ENCODE results near the gene SLC24A5.

The SLC24A5 gene

DNA sequence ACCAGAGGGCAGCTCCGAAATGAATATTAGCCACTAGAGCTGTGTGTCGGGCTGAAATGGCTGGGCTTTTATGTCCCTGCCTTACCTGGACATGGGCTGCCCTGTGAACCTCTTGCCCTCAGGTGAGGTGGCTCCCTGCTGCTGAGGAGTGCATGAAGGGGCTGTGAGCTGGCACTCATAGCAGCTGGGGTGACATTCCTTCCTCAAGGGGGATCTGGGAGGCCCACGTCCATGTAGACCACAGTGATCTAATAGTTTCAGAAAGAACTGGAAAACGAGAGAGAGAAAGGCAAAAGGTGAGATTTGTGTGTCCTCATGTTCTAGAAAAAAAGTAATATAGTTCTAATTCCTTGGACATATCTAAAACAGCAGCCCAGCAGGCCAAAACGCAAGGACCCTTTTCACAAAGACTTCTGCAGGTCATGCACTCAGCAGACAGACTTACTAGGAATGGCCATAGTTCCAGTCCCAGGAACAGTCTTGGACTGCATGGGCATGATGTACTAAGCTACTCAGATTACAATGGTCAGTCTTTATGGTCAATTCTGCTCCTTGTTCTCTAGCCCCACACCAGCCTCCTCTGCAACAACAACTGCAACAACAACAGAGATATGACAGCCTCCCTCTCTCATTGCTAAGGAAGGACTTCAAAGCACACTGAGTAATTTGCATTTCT is 10.8 kb upstream of the SLC24A5 start:
- DNase-seq: no peak

GRCh38 chr15:48112242-48112641 is 8.5 kb upstream of the SLC24A5 start:
- DNase-seq: peak in 3 of 58 donors; percentile 1 to 7 (median 2)

DNA sequence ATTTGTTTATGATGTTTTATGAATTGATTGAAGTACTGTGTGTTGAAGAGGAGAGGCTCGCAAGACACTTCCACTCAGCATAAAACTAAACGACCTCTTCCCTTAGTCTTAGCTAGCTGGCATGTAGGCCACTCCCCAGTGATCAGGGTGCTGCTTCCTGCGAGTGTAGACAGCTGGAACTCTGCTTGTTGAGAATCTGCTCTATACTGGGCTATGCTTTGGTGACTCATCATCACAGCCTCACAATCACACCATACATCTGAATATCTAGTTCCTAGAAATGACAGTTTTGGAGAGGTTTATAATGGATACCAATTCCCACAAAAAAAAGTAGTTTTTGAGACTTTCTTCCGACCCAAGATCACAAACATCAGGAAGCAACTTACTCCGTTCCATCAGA is 1.5 kb upstream of the SLC24A5 start:
- no peak for DNase-seq

- no peak for DNase-seq
Observed at GRCh38 chr15:48121849-48122248, 1.1 kb downstream of the SLC24A5 start.

DNA sequence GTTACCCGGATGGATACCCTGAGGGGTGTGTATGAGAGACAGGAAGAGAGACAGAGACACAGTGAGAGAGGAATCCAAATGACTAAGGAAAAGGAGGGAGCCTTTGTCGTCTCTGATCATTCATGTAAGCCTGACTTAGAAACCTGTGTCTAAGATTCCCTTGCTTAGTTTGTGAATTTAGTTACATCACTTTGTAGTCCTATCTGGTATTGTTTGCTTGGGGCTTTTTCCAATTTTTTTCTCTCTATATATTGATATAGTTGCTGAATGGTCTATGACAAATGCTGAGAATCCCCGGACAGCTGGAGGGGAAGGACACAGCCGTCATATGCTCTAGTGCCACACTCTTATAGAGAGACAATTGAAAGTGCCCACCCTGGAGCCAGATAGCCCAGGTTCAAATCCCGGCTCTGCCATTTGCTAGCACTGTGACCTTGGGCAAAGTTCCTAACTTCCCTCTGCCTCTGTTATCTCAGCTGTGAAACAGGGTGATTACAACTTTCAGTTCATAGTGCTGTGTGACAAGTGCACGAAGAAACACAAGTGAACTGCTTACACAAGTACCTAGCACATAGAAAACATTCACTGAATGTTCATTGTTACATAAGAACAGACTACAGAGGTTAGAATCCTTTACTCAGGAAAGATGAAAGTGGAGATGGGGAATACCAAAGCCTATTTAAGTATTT is 6.0 kb downstream of the SLC24A5 start:
- no peak for DNase-seq

DNA sequence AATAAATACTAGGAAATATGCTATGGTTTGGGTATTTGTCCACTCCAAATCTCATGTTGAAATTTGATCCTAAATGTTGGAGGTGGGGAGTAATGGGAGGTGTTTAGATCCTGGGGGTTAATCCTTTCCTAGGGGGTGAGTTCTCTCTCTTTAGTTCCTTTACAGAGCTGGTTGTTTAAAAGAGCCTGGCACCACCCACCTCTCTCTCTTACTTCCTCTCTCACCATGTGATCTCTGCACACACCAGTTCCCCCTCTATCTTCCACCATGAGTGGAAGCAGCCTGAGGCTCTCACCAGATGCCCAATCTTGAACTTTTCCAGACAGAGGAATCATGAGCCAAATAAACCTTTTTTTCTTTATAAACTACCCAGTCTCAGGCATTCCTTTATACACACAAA is 10.5 kb downstream of the SLC24A5 start:
- no peak for DNase-seq

- no peak for DNase-seq
Observed at GRCh38 chr15:48132874-48133273, 12.1 kb downstream of the SLC24A5 start.

DNA sequence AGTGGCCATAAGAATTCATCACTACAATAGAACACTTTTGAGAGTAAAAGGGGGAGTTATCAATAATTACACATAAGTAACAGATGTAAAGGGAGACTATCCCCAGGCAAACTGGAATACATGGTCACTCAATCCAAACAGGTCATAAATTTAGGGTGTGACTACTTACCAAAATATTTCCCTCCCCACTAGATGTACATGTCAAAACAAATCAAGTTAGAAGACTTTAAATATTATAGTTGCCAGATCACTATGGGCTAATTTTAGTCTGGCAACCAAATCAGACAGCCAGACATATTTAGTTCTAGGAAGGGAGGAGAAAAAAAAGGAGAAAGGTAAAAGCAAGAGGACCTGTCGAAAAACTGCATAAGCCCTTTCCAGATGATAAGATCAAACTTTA is 23.1 kb downstream of the SLC24A5 start:
- DNase-seq: no peak

DNA sequence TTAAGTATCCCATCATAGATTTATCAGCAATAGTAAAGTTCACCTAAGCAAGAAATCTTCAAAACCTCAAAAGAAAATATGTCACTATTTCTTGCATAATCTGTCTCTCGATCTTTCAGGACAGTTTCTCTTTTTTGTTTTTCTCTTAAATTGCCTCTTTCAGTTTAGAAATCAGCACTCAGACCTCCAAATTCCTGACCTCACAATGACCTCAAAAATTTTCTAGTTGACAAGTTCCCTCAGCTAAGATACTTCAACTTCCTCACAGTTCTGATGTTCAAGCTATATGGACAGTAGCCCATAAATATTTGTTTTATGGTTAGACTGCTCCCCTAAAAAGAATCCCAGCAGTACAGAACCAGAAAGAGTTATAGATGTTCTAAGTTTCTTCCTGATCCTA is 24.1 kb downstream of the SLC24A5 start:
- no peak for DNase-seq

- DNase-seq: no peak
Observed at GRCh38 chr15:48145923-48146322, 25.1 kb downstream of the SLC24A5 start.

DNA sequence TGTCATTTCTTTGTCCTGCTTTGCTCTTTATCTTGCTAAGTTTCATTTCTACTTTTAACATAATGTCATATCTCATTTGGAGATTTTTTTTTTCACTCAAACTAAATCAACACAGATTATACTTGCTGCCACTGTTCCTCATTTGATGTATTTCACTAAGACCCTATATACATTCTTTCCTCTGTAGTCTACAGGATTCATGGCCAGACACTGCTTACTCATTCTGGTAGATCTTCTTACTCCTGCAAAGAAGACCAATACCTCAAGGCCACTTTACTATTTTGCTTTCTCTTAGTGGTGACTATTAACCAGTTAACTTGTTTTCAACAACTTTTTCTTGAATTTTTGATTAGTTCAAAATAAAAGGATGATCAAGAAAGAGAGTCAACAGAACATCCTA is 26.6 kb downstream of the SLC24A5 start:
- no peak for DNase-seq

- no peak for DNase-seq
Observed at GRCh38 chr15:48149858-48150257, 29.1 kb downstream of the SLC24A5 start.

- no peak for DNase-seq
Observed at GRCh38 chr15:48153526-48153925, 32.7 kb downstream of the SLC24A5 start.

DNA sequence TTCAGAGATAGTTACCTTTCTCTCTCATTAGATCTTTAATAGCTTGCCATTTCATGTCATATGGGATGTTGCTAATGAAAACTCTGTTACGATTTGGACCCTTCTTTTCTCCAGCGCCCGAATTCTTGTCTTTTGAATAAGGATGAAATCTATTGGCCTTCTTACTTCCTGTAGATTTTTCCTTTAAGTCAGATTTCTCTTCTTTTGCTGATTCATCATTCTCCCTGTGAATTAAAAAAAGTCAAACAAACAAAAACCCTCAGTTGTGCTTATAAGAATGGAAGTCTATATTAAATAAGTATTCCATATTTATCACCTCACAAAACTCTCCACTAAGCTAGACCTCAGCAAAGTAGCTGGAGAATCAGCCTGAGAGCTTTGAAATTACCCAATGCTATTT is 47.8 kb downstream of the SLC24A5 start:
- no peak for DNase-seq

- DNase-seq: no peak
Observed at GRCh38 chr15:48170981-48171380, 50.2 kb downstream of the SLC24A5 start.

DNA sequence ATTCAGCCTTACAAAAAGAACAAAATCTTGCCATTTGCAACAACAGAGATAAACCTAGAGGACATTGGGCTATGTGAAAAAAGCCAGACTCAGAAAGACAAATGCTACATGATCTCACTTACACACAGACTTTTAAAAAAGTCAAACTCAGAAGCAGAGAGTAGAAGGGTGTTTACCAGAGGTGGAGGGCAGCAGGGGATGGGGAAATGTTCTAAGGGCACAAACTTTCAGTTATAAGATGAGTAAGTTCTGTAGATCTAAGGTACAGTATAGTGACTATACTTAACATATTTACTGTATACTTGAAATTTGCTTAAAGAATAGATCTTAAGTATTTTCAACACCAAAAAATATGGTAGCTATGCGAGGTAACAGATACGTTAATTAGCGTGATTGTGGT is 54.3 kb downstream of the SLC24A5 start:
- DNase-seq: no peak

DNA sequence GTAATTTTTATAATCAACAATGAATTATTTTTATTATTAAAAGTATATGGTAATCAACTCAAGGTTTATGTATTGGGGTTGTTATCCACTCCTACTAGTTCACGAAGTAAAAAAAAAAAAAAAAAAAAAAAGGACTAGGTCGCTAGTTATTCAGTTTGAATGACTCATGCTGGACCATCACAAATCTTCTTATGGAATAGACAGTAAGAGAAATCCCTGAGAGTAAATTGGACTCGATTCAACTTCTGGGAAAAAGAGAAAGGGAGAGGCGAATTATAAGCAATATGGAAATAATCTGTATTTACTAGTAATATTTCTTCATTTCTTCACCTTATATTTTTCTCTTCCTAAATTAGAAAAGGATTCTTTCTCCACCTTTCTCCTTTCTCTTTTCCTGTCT is 55.3 kb downstream of the SLC24A5 start:
- no peak for DNase-seq

DNA sequence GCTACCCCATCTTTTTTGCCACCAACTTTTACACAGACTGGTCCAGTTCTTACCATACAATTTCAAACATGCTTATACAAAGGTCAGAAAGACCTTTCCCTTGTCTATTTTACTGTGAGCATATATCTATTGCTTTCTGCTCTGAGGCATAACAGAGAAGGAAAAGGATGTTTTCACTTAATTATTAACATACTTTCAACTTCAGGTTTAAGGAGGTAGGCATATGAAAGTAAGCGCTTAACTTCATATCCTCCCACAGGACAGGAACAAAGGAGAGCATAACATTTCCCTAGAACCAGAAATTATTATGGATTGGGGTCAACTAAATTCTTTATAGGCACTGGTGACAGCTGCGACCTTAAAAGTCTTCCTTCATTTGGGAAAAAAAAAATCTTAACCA is 56.2 kb downstream of the SLC24A5 start:
- no peak for DNase-seq

GRCh38 chr15:48177383-48177765 is 56.6 kb downstream of the SLC24A5 start:
- DNase-seq: peak in 5 of 58 donors; percentile 0 to 52 (median 4)

DNA sequence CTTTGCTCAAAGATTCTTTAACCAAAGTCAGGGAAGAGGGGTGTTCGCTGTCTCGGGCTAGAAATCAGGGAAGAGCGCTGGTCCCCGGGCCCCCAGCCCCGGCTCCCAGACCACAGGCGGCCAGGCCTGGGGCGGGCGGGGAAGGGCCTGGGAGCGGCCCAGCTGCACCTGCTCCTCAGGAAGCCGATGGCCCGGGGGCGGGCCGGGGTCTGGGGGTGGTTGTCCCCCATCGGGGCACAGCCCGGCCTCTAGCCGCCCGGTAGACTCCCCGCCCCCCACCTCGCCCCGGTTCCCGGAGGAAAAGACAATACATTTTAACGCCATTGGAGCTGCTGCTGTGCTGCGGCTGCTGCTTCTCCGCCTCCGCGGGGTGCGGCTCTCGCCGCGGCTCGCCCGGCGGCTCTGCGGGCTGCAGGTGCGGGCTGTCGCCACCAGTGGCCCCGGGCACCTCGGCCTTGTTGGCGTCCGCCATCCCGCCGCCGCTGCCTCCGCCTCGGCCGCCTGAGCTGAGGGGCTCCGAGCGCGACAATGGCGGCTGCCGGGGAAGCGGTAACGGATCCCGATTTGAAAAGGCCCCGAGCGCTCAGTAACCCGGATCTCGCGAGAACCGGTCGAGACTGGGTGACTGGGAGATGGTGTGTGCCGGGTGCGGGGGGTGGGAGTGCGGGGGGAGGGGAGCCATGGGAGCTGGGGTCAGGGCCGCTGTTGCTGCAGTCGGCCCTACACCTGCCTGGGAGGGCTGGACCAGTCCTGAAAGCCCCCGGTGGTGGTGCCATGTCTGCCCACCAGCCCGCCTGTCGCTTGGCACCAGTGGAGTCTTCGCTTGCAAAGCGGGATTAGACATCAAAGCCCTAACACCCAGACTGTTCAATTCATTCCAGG is 57.2 kb downstream of the SLC24A5 start, which contains the start of gene MYEF2:
Gene MYEF2, minus strand, starts transcription at position 530 of the 882 bp plus-strand sequence. Its CDS starts 58 bp downstream, at position 472.
- peak; percentile 17 to 88 (median 68) for DNase-seq

GRCh38 chr15:48178648-48178931 is 57.8 kb downstream of the SLC24A5 start:
- DNase-seq: no peak

- no peak for DNase-seq
Observed at GRCh38 chr15:48182749-48183148, 62.0 kb downstream of the SLC24A5 start.

Measured in anterior cingulate cortex (tissue), 58 donors.